ENCODE results near the gene IFI27.
"Not testable (repeated sequence)": the region's sequence is repeated elsewhere in the genome, so short reads cannot be mapped to it uniquely, and the experiment has no call there.

IFI27 gene

GRCh38 chr14:94143711-94144110 lies 33.2 kb downstream of the IFI27 start:
- Histone ChIP-seq H3K4me3 (ENCODE audit: low read length in 2 of 2) (no peak overlapping the region), H3K9me3 (ENCODE audit: control insufficient read depth in 2 of 2, low read length in 2 of 2) (no peaks in the 10 kb centered on the region), H3K27ac (ENCODE audit: low read depth in 2 of 2, low read length in 2 of 2) (no peak overlapping the region), H3K9ac (ENCODE audit: low read depth in 1 of 2, low read length in 2 of 2) (no peak overlapping the region), H3K4me1 (ENCODE audit: control insufficient read depth in 2 of 2, insufficient read depth in 2 of 2, low read length in 2 of 2) (no peaks in the 10 kb centered on the region), H3K27me3 (ENCODE audit: control insufficient read depth in 2 of 2, insufficient read depth in 2 of 2, low read length in 2 of 2) (no peaks in the 10 kb centered on the region), H3K36me3 (ENCODE audit: control insufficient read depth in 2 of 2, insufficient read depth in 2 of 2, low read length in 2 of 2) (no peaks in the 10 kb centered on the region)

- Histone ChIP-seq H3K9ac (ENCODE audit: low read depth in 1 of 2, low read length in 2 of 2) (no peak overlapping the region), H3K4me1 (ENCODE audit: control insufficient read depth in 2 of 2, insufficient read depth in 2 of 2, low read length in 2 of 2) (no peaks in the 10 kb centered on the region), H3K27me3 (ENCODE audit: control insufficient read depth in 2 of 2, insufficient read depth in 2 of 2, low read length in 2 of 2) (no peaks in the 10 kb centered on the region), H3K4me3 (ENCODE audit: low read length in 2 of 2) (no peak overlapping the region), H3K36me3 (ENCODE audit: control insufficient read depth in 2 of 2, insufficient read depth in 2 of 2, low read length in 2 of 2) (no peaks in the 10 kb centered on the region), H3K9me3 (ENCODE audit: control insufficient read depth in 2 of 2, low read length in 2 of 2) (no peaks in the 10 kb centered on the region), H3K27ac (ENCODE audit: low read depth in 2 of 2, low read length in 2 of 2) (no peak overlapping the region)
Measured at GRCh38 chr14:94144765-94145164, 34.2 kb downstream of the IFI27 start.

- Histone ChIP-seq H3K36me3 (ENCODE audit: control insufficient read depth in 2 of 2, insufficient read depth in 2 of 2, low read length in 2 of 2) (no peaks in the 10 kb centered on the region), H3K4me1 (ENCODE audit: control insufficient read depth in 2 of 2, insufficient read depth in 2 of 2, low read length in 2 of 2) (no peaks in the 10 kb centered on the region), H3K4me3 (ENCODE audit: low read length in 2 of 2) (no peak overlapping the region), H3K27ac (ENCODE audit: low read depth in 2 of 2, low read length in 2 of 2) (no peak overlapping the region), H3K9me3 (ENCODE audit: control insufficient read depth in 2 of 2, low read length in 2 of 2) (no peaks in the 10 kb centered on the region), H3K9ac (ENCODE audit: low read depth in 1 of 2, low read length in 2 of 2) (no peak overlapping the region), H3K27me3 (ENCODE audit: control insufficient read depth in 2 of 2, insufficient read depth in 2 of 2, low read length in 2 of 2) (no peaks in the 10 kb centered on the region)
Measured at GRCh38 chr14:94145902-94146527, 35.5 kb downstream of the IFI27 start.

DNA sequence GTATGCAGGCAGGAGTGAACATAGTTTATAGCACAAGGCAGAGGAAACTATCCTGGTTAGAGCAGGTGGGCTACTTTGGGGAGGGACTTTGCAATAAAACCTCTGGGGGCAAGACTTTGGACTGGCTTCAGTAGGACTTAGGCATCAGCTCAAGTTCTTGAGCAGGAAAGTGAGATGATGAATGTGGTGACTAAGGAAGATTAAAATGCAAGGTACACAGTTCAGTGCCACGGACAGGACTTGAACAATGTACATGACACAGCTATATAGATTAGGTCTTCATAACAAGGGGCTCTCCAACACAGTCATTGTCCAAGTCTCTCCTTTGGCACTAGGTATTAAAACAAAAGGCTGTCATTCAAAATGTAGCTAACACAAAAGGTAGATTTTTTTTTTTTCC lies 42.1 kb downstream of the IFI27 start:
- Histone ChIP-seq H3K27ac (ENCODE audit: low read depth in 2 of 2, low read length in 2 of 2) (no peak overlapping the region), H3K27me3 (ENCODE audit: control insufficient read depth in 2 of 2, insufficient read depth in 2 of 2, low read length in 2 of 2) (peaks cover 0 to 4% of the 10 kb centered on the region in 2 donors), H3K9ac (ENCODE audit: low read depth in 1 of 2, low read length in 2 of 2) (no peak overlapping the region), H3K36me3 (ENCODE audit: control insufficient read depth in 2 of 2, insufficient read depth in 2 of 2, low read length in 2 of 2) (no peaks in the 10 kb centered on the region), H3K9me3 (ENCODE audit: control insufficient read depth in 2 of 2, low read length in 2 of 2) (no peaks in the 10 kb centered on the region), H3K4me3 (ENCODE audit: low read length in 2 of 2) (no peak overlapping the region), H3K4me1 (ENCODE audit: control insufficient read depth in 2 of 2, insufficient read depth in 2 of 2, low read length in 2 of 2) (no peaks in the 10 kb centered on the region)

DNA sequence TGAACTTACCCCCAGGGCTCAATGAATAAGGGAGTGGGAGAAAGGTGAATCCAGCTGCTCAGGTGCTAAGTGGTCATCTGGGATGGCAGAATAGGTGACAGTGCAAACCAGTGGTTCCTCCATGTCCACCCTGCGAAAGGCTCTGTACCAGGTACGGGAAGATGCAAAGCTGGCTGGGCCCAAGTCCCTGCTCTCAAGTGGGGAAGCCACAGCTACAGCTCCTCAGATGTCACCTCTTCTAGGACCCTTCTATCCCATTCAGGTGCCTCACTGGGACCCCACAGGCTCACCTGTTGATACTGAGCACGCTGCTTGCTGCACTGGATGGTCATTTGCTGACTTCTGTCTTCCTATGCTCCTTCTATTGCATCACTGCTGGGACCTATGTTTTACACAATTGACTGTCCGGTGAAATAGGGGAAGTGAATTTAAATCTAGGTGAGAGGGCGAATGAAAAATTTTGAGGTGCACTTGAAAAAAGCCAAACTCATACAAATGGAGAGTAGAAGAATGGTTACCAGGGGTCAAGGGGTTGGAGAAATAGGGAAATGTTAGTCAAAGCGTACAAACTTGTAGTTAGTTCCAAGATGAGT lies 43.3 kb downstream of the IFI27 start:
- no peaks in the 10 kb centered on the region for H3K9me3 ChIP-seq (ENCODE audit: control insufficient read depth in 2 of 2, low read length in 2 of 2)
- no peaks in the 10 kb centered on the region for H3K4me1 ChIP-seq (ENCODE audit: control insufficient read depth in 2 of 2, insufficient read depth in 2 of 2, low read length in 2 of 2)
- H3K36me3 ChIP-seq (ENCODE audit: control insufficient read depth in 2 of 2, insufficient read depth in 2 of 2, low read length in 2 of 2) = no peaks in the 10 kb centered on the region
- H3K27ac ChIP-seq (ENCODE audit: low read depth in 2 of 2, low read length in 2 of 2) = no peak overlapping the region
- no peak overlapping the region for H3K4me3 ChIP-seq (ENCODE audit: low read length in 2 of 2)
- no peak overlapping the region for H3K9ac ChIP-seq (ENCODE audit: low read depth in 1 of 2, low read length in 2 of 2)
- H3K27me3 ChIP-seq (ENCODE audit: control insufficient read depth in 2 of 2, insufficient read depth in 2 of 2, low read length in 2 of 2) = peaks cover 0 to 7% of the 10 kb centered on the region in 2 donors

- not testable (repeated sequence) for H3K4me1 ChIP-seq (ENCODE audit: control insufficient read depth in 2 of 2, insufficient read depth in 2 of 2, low read length in 2 of 2); H3K9ac ChIP-seq (ENCODE audit: low read depth in 1 of 2, low read length in 2 of 2); H3K27me3 ChIP-seq (ENCODE audit: control insufficient read depth in 2 of 2, insufficient read depth in 2 of 2, low read length in 2 of 2); H3K4me3 ChIP-seq (ENCODE audit: low read length in 2 of 2); H3K9me3 ChIP-seq (ENCODE audit: control insufficient read depth in 2 of 2, low read length in 2 of 2); H3K36me3 ChIP-seq (ENCODE audit: control insufficient read depth in 2 of 2, insufficient read depth in 2 of 2, low read length in 2 of 2); H3K27ac ChIP-seq (ENCODE audit: low read depth in 2 of 2, low read length in 2 of 2)
Measured at GRCh38 chr14:94156143-94156542, 45.6 kb downstream of the IFI27 start.

GRCh38 chr14:94157197-94157596 lies 46.7 kb downstream of the IFI27 start:
- H3K4me1 ChIP-seq (ENCODE audit: control insufficient read depth in 2 of 2, insufficient read depth in 2 of 2, low read length in 2 of 2) = no peaks in the 10 kb centered on the region
- no peak overlapping the region for H3K27ac ChIP-seq (ENCODE audit: low read depth in 2 of 2, low read length in 2 of 2)
- H3K4me3 ChIP-seq (ENCODE audit: low read length in 2 of 2) = no peak overlapping the region
- H3K27me3 ChIP-seq (ENCODE audit: control insufficient read depth in 2 of 2, insufficient read depth in 2 of 2, low read length in 2 of 2) = peaks cover 0 to 5% of the 10 kb centered on the region in 2 donors
- H3K9ac ChIP-seq (ENCODE audit: low read depth in 1 of 2, low read length in 2 of 2) = no peak overlapping the region
- no peaks in the 10 kb centered on the region for H3K9me3 ChIP-seq (ENCODE audit: control insufficient read depth in 2 of 2, low read length in 2 of 2)
- H3K36me3 ChIP-seq (ENCODE audit: control insufficient read depth in 2 of 2, insufficient read depth in 2 of 2, low read length in 2 of 2) = no peaks in the 10 kb centered on the region

- H3K4me3 ChIP-seq (ENCODE audit: low read length in 2 of 2) = no peak overlapping the region
- no peak overlapping the region for H3K27ac ChIP-seq (ENCODE audit: low read depth in 2 of 2, low read length in 2 of 2)
- no peaks in the 10 kb centered on the region for H3K4me1 ChIP-seq (ENCODE audit: control insufficient read depth in 2 of 2, insufficient read depth in 2 of 2, low read length in 2 of 2)
- H3K9ac ChIP-seq (ENCODE audit: low read depth in 1 of 2, low read length in 2 of 2) = no peak overlapping the region
- H3K9me3 ChIP-seq (ENCODE audit: control insufficient read depth in 2 of 2, low read length in 2 of 2) = no peaks in the 10 kb centered on the region
- no peaks in the 10 kb centered on the region for H3K36me3 ChIP-seq (ENCODE audit: control insufficient read depth in 2 of 2, insufficient read depth in 2 of 2, low read length in 2 of 2)
- H3K27me3 ChIP-seq (ENCODE audit: control insufficient read depth in 2 of 2, insufficient read depth in 2 of 2, low read length in 2 of 2) = peaks cover 0 to 2% of the 10 kb centered on the region in 2 donors
Measured at GRCh38 chr14:94158239-94158883, 47.8 kb downstream of the IFI27 start.

DNA sequence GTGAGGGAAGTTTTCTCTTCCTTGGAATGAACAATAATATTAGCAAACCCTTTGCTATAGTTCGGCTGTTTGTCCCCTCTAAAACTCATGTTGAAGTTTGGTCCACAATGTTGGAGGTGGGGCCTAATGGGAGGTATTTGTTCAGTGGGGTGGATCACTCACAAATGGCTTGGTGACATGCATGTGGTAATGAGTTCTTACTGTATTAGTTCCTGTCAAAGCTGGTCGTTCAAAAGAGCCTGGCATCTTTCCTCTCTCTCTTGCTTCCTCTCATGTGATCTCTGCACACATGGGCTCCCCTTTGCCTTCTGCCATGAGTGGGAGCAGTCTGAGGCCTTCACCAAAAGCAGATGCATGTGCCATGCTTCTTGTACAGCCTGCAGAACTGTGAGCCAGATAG lies 50.5 kb downstream of the IFI27 start:
- Histone ChIP-seq H3K4me3 (ENCODE audit: low read length in 2 of 2) (no peak overlapping the region), H3K27ac (ENCODE audit: low read depth in 2 of 2, low read length in 2 of 2) (no peak overlapping the region), H3K4me1 (ENCODE audit: control insufficient read depth in 2 of 2, insufficient read depth in 2 of 2, low read length in 2 of 2) (no peaks in the 10 kb centered on the region), H3K9ac (ENCODE audit: low read depth in 1 of 2, low read length in 2 of 2) (no peak overlapping the region), H3K9me3 (ENCODE audit: control insufficient read depth in 2 of 2, low read length in 2 of 2) (no peaks in the 10 kb centered on the region), H3K36me3 (ENCODE audit: control insufficient read depth in 2 of 2, insufficient read depth in 2 of 2, low read length in 2 of 2) (no peaks in the 10 kb centered on the region), H3K27me3 (ENCODE audit: control insufficient read depth in 2 of 2, insufficient read depth in 2 of 2, low read length in 2 of 2) (peaks cover 0 to 2% of the 10 kb centered on the region in 2 donors)

DNA sequence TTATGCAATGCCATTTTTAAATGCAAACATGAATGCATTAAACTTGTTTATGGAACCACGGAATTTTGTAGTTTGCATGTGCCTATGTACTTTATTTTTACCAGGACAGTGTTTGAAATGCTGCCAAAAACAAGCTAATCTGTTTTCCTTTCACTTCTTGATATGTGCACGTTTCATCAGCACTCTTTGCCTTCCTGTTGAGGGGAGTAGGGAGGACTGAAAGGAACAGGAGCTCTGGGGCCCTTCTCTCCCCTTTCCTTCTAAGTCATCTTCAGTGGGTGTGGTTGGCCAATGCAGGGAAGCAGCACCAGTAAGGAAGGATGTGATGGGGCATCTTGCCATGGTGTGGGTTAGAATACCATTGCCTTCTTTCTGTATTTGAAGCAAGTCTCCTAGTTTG lies 51.4 kb downstream of the IFI27 start:
- no peak overlapping the region for H3K27ac ChIP-seq (ENCODE audit: low read depth in 2 of 2, low read length in 2 of 2)
- no peaks in the 10 kb centered on the region for H3K36me3 ChIP-seq (ENCODE audit: control insufficient read depth in 2 of 2, insufficient read depth in 2 of 2, low read length in 2 of 2)

More for the DNA sequence above, 51.4 kb downstream of the IFI27 start:
- Histone ChIP-seq H3K4me3 (ENCODE audit: low read length in 2 of 2) (no peak overlapping the region), H3K4me1 (ENCODE audit: control insufficient read depth in 2 of 2, insufficient read depth in 2 of 2, low read length in 2 of 2) (no peaks in the 10 kb centered on the region), H3K9ac (ENCODE audit: low read depth in 1 of 2, low read length in 2 of 2) (no peak overlapping the region), H3K9me3 (ENCODE audit: control insufficient read depth in 2 of 2, low read length in 2 of 2) (no peaks in the 10 kb centered on the region), H3K27me3 (ENCODE audit: control insufficient read depth in 2 of 2, insufficient read depth in 2 of 2, low read length in 2 of 2) (peaks cover 0 to 2% of the 10 kb centered on the region in 2 donors)

Data from mucosa of rectum (tissue), 2 donors.